CD4-positive, alpha-beta T cell treated with Interferon alpha-2 for 1 hour (primary cell): ENCODE data around the gene ORC3.
"Not testable (repeated sequence)": the region's sequence is repeated elsewhere in the genome, so short reads cannot be mapped to it uniquely, and the experiment has no call there.

Source experiments
- DNase-seq, 2 donors: peaks; one replicate each; pipeline ENCODE4 v3.0.0-alpha.2; 2020 to 2022

ORC3 gene

GRCh38 chr6:87663434-87663833 lies 73.5 kb downstream of the ORC3 start:
- DNase-seq: no peak

GRCh38 chr6:87664921-87665485 lies 75.1 kb downstream of the ORC3 start:
- no peak for DNase-seq

DNA sequence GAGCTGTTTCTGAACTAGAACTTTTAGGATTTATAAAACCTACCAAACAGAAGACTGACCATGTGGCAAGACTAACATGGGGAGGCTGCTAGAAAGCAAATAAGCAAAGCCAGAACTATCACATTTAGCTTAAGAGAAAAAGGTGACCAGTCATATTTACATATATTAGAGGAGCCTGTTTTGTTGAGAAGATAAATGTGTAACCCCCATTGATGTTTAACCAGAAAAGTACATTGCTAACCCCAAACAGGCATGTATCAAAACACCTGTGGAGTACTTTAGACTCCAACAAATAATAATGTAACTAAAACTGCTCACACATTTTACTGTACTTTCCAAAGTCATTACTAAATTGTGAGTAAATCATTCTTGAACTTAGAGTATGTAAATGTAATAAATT lies 77.1 kb downstream of the ORC3 start:
- no peak for DNase-seq

GRCh38 chr6:87668013-87668412 lies 78.1 kb downstream of the ORC3 start:
- DNase-seq: no peak

DNA sequence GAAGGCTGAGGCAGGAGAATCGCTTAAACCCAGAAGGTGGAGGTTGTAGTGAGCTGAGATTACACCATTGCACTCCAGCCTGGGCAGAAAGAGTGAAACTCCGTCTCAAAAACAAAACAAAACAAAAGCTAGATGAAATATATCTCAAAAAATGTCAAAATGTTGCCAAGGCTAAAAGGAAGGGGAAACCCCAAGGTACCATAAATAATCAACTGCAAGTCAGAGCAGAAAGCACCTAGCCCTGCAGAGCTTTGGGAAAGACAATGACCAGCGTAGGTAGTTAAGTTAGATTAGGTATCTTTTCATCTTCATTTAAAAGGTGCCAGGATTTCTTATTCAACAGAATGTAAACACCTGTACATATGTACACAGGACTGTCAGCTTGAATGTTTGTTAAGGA lies 79.1 kb downstream of the ORC3 start:
- DNase-seq: no peak

DNA sequence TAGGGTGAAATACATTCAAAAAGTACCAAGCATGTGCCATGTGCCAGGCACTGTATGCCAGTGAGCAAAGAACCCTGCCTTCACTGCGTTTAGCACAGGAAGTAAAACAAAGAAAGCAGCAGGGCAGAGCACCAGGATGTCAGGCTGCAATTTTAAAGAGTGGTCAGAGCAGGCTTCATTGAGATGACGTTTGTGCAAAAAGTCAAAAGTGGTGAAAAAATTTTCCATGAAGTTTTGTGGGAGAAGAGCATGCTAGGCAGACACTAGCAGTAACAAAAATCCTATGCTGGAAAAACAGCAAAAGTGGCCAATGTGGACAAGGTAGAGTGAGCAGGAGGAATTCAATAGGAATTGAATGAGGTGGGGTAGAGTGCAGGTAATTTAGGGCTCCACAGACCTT lies 80.8 kb downstream of the ORC3 start:
- no peak for DNase-seq

DNA sequence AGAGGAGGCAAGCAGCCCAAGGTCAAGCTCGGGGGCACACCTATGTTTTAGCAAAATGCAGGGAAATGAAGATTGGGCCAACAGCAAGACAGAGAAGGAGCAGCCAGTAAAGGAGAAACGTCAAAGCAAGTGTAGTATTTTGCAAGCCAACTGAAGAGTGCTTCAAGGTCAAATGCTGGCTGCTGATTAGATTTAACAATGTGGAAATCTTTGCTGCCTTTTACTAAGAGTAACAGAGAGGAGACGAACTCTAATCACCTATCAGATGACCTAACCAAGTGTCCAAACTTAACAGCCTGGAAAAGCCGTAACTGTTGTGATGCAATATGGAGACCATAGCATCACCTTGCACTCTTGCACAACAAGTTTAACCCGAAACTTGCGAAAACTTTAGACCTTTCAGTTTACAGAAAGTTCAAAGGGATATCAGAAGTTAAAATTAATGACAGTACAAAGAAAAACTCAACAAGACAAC lies 81.7 kb downstream of the ORC3 start:
- no peak for DNase-seq

GRCh38 chr6:87672641-87673040 lies 82.7 kb downstream of the ORC3 start:
- no peak for DNase-seq

DNA sequence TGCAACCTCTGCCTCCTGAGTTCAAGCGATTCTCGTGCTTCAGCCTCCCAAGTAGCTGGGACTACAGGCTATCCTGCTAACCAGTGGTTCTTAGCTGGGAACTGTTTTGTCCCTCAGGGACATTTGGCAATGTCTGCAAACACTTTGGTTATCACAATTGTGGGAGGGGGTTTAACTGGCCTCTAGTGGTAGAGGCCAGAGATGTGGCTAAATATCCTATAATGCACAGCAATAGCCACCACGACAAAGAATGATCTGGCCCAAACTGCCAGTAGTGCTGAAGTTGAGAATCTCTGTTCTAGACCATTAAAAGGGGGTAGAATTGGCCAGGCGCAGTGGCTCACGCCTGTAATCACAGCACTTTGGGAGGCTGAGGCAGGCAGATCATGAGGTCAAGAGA lies 83.3 kb downstream of the ORC3 start:
- no peak for DNase-seq

DNA sequence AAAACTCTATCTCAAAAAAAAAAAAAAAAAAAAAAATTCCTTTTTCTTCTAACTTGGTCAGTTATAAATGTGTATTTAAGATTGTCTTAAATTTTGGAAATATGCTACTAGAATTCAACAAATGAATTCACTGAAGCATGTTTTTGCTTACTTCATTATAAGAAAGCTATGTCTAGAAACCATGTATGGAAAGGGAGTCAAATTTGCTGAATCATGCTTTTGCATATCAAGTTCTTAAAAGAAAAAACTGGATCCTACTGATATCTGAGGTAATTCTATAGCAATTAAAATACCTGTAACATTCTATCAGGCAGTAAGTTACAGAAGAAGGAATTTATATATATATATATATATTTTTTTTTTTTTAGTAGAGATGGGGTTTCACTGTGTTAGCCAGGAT lies 84.4 kb downstream of the ORC3 start:
- DNase-seq: no peak

DNA sequence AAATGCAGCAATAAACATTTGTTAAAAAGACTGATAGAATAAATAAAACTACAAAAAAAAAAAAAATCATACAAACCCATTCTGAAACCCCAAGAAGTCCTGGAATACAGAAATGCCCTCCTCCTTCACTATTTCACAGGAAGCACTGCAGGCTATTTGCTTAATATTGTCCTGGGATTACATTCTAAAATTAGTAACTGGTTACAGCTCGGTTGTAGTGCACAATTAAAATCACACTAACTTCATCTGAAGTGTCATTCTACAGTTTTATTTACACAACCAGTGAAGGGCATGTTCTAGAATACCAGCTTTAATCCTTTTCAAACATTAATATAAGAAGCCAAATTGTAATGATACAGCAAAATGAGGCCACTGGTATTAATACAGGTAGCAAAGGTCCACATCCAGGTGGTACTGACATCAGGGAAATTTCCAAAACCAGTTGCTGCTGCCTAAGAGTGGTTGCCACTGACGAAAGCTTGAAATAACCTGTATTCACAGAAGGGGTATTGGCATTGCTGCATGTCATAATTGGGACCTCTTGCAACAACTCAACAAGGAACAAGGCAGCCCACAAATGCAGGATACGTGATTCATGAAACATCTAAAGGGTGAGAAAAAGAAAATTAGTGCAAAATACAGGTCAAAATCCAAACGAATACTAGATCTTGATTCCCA lies 85.2 kb downstream of the ORC3 start:
- DNase-seq: no peak

DNA sequence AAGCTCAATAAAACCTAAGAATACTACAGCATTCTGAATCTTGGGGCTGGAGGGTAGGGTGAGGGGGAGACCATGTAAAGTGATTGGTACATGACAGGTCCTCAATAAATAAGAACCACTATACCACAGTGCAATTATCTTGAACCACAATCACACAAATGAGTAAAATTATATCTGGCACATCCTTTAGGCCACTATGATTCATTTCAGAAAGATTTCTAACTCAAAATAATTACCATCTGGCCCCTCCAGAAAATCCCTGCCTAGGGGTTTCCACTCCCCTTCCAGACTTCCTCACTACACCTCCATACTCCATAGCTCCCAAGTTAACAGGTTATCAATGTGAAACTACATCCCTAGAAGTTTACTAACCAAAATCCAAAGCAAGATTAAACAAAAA lies 92.4 kb downstream of the ORC3 start:
- no peak for DNase-seq

DNA sequence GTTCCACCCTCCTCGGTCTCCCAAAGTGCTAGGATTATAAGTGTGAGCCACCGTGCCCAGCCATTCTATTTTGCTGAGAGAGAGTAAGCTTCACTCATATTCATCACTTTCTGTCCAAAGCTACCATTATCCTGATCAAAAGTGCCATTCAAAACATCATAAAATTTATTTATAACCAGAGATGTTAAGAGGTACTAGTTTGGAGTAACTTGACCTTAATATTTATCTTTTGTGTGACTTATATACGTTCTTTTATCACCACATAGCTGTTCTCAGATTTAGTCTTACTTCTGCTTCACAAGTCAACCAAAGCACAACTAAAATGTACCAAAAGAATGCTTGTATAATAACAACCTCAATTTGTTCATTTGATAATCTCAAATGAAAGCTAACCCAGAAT lies 94.0 kb downstream of the ORC3 start:
- no peak for DNase-seq

DNA sequence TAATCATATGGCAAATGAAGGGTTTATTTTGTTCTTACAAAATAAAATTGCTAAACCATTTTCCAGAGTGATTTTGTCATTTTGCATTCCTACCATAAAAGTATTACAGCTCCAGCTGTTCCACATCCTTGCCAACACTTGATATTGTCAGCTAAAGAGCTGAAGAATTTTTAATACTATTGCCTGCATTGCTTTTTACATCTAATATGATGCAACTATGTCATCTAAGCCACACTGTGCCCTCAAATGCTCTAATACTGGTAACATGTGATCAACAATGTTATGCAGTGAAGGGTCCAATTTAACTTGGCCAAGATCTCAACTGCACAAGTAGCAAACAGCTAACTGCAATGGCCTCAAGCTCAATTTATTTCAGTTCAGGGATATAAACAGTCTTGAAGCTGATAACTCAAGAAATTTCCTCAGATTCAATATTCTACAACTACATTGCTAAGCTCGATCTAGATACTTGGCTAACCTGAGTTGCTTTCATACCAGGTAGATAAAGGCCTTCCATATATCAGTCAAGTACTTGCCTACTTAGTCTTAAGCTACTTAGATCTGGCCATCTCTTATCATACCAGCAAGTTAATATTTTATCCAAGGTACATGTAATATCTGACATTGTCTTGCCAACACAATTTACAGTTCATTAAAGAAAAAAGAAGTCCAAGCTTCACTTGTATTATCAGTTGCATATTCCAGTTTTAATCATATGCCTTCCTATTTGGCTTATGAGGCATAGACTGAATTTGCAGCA lies 95.1 kb downstream of the ORC3 start:
- no peak for DNase-seq

DNA sequence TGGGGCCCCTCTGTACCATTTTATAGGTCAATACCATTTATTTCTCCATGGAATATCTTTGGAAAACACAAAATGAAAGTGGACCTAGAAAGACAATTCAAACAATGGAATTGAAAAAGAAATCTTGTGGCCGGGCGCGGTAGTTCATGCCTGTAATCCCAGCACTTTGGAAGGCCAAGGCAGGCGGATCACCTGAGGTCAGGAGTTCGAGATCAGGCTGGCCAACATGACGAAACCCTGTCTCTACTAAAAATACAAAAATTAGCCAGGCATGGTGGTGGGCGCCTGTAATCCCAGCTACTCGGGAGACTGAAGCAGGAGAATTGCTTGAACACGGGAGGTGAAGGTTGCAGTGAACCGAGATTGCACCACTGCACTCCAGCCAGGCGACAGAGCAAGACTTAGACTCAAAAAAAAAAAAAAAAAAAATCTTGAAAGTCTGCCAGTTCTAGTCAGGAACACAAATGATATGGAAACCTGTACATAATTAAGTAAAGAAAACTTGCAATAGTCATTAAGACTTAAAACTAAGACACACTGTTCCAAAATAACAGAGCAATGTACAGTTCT lies 96.8 kb downstream of the ORC3 start:
- not testable (repeated sequence) for DNase-seq

DNA sequence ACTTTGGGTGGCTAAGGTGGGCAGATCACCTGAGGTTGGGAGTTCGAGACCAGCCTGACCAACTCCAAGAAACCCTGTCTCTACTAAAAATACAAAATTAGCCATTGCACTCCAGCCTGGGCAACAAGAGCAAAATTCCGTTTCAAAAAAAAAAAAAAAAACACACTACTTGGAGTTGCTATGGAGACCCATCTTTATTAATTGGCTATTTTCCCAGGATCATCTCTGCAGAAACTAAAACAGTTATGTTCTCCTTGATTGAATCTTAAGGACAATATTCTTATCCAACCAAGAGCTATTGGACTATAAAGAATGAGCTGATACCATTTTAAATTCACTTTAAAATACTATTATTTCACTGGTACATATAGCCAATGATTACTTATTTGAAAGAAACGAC lies 97.4 kb downstream of the ORC3 start:
- DNase-seq: no peak

- not testable (repeated sequence) for DNase-seq
These were observed 98.0 kb downstream of the ORC3 start for GRCh38 chr6:87687893-87688292.

- DNase-seq: no peak
These were observed 100.5 kb downstream of the ORC3 start for GRCh38 chr6:87690441-87690840.

- no peak for DNase-seq
These were observed 102.2 kb downstream of the ORC3 start for GRCh38 chr6:87692086-87692485.

- DNase-seq: not testable (repeated sequence)
These were observed 106.9 kb downstream of the ORC3 start for GRCh38 chr6:87696817-87697216.

- DNase-seq: no peak
These were observed 107.9 kb downstream of the ORC3 start for GRCh38 chr6:87697581-87698546.

DNA sequence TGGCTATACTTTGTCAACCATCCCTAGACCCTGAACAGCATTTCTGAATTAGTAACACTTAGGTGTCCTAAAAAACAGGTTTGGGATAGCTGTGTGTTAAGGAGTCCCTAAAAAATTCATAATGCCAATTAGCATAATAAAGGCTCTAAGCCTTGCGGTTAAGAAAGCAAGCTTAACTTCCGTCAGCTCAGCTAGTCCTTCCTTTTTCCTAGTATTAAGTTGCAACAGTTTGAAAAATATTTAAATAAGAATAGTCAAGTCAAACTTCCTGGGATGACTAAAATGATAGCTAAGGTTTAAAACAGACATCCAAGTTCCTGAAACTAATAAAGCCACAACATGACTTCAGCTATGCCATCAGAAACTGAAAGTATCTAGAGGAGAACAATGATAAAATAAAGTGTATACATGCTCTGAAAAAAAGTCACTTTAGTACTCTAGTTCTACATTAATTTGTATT lies 108.6 kb downstream of the ORC3 start:
- DNase-seq: peak in 1 of 2 donors; percentile 42

- no peak for DNase-seq
These were observed 109.6 kb downstream of the ORC3 start for GRCh38 chr6:87699576-87699975.
